ENCODE data around the gene CHST13. TPM values are rescaled to one million over a fixed set of nuclear protein-coding genes. Genes with fewer than 3 reads are reported as not detected.

CHST13 gene
- total RNA-seq, 2 experiments from 2014 or later = not detected

DNA sequence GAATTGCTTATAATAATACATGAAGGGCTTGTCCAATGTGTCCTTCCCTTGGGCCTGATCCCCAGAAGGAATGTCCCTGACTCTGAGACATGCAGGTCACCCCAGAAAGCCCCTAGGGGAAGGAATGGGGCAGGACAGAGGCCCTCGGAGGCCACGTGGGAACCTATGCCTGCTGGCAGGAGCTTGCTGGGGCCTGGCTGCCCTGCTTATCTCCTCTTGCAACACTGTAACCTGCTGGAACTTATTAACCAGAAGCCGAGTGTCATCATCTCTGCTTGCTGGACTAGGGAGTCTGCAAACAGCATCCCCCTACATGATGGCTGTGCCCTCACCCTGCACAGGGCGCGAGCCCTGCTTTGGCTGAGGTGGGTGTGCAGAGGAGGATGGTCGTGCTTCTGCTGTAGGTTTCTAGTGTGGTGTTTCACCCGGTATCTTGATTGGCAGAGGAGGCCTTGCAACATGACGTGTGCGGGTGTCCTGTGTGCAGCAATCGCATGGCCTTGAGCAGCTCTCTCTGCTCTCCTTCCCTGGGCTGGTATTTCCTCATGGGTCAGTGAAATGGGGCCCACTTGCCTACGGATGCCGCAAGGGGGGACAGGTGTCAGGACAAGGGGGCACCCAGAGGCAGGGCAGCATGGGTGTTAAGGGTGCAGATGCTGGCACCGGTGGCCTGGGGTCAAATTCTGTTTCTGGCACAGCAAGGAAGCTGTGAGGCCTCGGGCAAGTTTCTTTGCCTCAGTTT lies 5.0 kb downstream of the CHST13 start:
- peaks cover 4% of the 10 kb centered on the region for H3K27me3 Mint-ChIP-seq
- intact Hi-C loops (cut with DNase I, micrococcal nuclease) = no loop called here

DNA sequence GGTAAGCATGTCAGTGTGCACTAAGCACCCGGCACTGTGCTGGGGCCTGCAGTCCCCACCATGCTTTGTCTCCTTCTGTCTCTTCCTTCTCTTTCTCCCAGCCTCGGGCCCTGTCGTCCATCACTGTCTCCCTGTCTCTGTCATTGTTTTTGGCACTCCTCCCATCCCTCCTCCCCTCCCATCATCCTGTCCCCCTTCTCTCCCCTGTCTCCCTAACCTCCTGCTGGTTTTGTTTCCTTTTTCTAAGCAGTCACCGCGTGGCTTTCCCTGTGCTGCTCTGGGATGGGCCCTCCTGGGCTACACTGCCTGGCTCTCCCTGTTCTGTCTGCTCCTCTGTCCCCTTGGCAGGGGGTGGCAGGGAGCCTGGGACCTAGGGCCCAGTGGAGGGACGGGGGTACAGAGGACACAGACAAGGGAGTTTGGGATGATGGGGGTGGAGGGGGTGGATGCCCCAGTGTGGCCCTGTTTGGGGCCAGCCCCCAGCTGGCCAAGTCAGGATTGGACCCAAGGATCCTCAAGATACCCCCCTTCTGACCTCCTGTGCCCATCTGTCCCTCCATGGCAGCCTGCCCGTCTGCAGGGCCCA lies 5.7 kb downstream of the CHST13 start:
- H3K27ac ChIP-seq (ENCODE audit: low read depth in 1 of 2, low read length in 2 of 2) = no peak overlapping the region
- POLR2A ChIA-PET = no interaction called here
- H3K4me3 ChIP-seq (ENCODE audit: low read length) = no peak overlapping the region
- DNase-seq (no peak), ATAC-seq (ENCODE audit: poor library complexity) (no peak)
- H3K9me3 ChIP-seq (ENCODE audit: control insufficient read depth in 1 of 2, insufficient read depth in 1 of 2, low read length in 2 of 2) = no peaks in the 10 kb centered on the region
- intact Hi-C loops (cut with DNase I, micrococcal nuclease) = no loop called here
- TF ChIP-seq, protein P1, sequence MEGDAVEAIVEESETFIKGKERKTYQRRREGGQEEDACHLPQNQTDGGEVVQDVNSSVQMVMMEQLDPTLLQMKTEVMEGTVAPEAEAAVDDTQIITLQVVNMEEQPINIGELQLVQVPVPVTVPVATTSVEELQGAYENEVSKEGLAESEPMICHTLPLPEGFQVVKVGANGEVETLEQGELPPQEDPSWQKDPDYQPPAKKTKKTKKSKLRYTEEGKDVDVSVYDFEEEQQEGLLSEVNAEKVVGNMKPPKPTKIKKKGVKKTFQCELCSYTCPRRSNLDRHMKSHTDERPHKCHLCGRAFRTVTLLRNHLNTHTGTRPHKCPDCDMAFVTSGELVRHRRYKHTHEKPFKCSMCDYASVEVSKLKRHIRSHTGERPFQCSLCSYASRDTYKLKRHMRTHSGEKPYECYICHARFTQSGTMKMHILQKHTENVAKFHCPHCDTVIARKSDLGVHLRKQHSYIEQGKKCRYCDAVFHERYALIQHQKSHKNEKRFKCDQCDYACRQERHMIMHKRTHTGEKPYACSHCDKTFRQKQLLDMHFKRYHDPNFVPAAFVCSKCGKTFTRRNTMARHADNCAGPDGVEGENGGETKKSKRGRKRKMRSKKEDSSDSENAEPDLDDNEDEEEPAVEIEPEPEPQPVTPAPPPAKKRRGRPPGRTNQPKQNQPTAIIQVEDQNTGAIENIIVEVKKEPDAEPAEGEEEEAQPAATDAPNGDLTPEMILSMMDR (IDR thresholded peaks at IDR 0.05) = no peak
- no peaks in the 10 kb centered on the region for H3K36me3 Mint-ChIP-seq (ENCODE audit: low read depth)
- no peaks in the 10 kb centered on the region for H3K9me3 Mint-ChIP-seq
- no peaks in the 10 kb centered on the region for H3K36me3 ChIP-seq (ENCODE audit: insufficient read depth, low read length)
- H3K27me3 Mint-ChIP-seq = peaks cover 10% of the 10 kb centered on the region
- no peak overlapping the region for H3K27ac Mint-ChIP-seq
- H3K4me3 Mint-ChIP-seq = no peak overlapping the region
- peaks cover 0 to 4% of the 10 kb centered on the region in 2 experiments for H3K27me3 ChIP-seq (ENCODE audit: control insufficient read depth in 1 of 2, insufficient read depth in 2 of 2, low read length in 2 of 2)
- CTCF ChIA-PET = no interaction called here
- no peaks in the 10 kb centered on the region for H3K4me1 Mint-ChIP-seq (ENCODE audit: low read depth)
- peaks cover 2% of the 10 kb centered on the region for H3K4me1 ChIP-seq (ENCODE audit: insufficient read depth, low read length)

More for the DNA sequence above, 5.0 kb downstream of the CHST13 start:
- Histone ChIP-seq H3K4me3 (ENCODE audit: low read length) (no peak overlapping the region), H3K27me3 (ENCODE audit: control insufficient read depth in 1 of 2, insufficient read depth in 2 of 2, low read length in 2 of 2) (peaks cover 0 to 4% of the 10 kb centered on the region in 2 experiments), H3K4me1 (ENCODE audit: insufficient read depth, low read length) (peaks cover 2% of the 10 kb centered on the region), H3K9me3 (ENCODE audit: control insufficient read depth in 1 of 2, insufficient read depth in 1 of 2, low read length in 2 of 2) (peaks cover 0 to under 1% of the 10 kb centered on the region in 2 experiments), H3K36me3 (ENCODE audit: insufficient read depth, low read length) (no peaks in the 10 kb centered on the region), H3K27ac (ENCODE audit: low read depth in 1 of 2, low read length in 2 of 2) (no peak overlapping the region)
- Mint-ChIP-seq H3K4me1 (ENCODE audit: low read depth) (no peaks in the 10 kb centered on the region), H3K4me3 (no peak overlapping the region), H3K36me3 (ENCODE audit: low read depth) (no peaks in the 10 kb centered on the region), H3K27ac (no peak overlapping the region), H3K9me3 (no peaks in the 10 kb centered on the region)
- TF ChIP-seq, protein P1 (IDR thresholded peaks at IDR 0.05) = no peak
- ChIA-PET POLR2A (no interaction called here), CTCF (no interaction called here)
- no peak for DNase-seq
- no peak for ATAC-seq (ENCODE audit: poor library complexity)

DNA sequence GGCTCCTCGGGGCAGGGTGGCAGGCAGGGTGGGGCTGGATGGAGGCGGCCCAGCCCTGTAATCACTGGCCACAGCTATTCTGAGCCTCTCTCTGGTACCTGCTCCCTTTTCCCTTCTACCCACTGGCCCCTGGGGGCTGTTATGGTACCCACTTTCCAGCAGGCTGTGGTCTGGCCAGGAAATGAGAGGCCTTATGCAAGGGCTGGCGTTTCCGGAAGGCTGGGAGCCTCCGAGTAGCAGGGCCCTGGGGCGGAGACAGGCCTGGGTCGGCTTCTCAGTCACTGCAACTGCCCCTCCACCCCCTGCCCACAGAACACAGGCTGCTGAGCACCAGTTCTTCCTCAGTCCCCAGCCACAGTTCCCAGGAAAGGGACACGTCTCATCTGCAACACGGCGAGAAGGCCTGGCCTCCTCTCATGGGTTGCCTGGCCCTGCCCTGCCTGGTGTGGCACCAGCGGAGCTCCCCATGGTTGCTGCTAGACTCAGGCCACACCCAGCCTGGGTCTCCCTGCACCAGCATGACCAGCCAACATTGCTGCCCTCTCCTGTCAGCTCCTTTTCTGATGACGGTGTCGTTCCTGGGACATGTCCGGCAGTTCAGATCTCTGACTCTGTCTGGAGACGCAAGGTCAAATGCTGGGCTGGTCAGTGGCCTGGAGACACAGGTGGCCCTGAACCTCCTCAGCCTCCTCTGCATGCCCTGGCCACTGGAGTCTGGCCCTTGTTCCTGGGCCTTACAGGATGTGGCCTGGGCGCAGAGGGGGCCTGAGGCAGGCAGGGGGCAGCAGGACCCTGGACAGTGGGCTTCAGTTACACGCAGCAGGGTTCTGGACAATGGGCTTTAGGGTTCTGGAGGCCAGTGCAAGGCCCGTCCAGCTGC lies 6.5 kb downstream of the CHST13 start:
- Mint-ChIP-seq H3K27me3 (peaks cover 10% of the 10 kb centered on the region), H3K4me1 (ENCODE audit: low read depth) (no peaks in the 10 kb centered on the region), H3K27ac (no peak overlapping the region), H3K36me3 (ENCODE audit: low read depth) (no peaks in the 10 kb centered on the region), H3K9me3 (no peaks in the 10 kb centered on the region), H3K4me3 (no peak overlapping the region)
- Histone ChIP-seq H3K9me3 (ENCODE audit: control insufficient read depth in 1 of 2, insufficient read depth in 1 of 2, low read length in 2 of 2) (no peaks in the 10 kb centered on the region), H3K27me3 (ENCODE audit: control insufficient read depth in 1 of 2, insufficient read depth in 2 of 2, low read length in 2 of 2) (peaks cover 0 to 2% of the 10 kb centered on the region in 2 experiments), H3K36me3 (ENCODE audit: insufficient read depth, low read length) (no peaks in the 10 kb centered on the region), H3K4me1 (ENCODE audit: insufficient read depth, low read length) (no peaks in the 10 kb centered on the region), H3K4me3 (ENCODE audit: low read length) (no peak overlapping the region), H3K27ac (ENCODE audit: low read depth in 1 of 2, low read length in 2 of 2) (no peak overlapping the region)
- TF ChIP-seq, protein P1 (IDR thresholded peaks at IDR 0.05) = no peak
- intact Hi-C loops (cut with DNase I, micrococcal nuclease) = no loop called here
- ChIA-PET CTCF (no interaction called here), POLR2A (no interaction called here)
- ATAC-seq (ENCODE audit: poor library complexity) = no peak
- peak in 1 of 14 experiments; percentile 20 for DNase-seq
